Right lobe of liver (tissue), 4 donors: ENCODE measurements around the gene WDFY2.

Source experiments
- CTCF ChIP-seq, 4 donors: fragments of 200-600 bp in 3 of 4; fragments of 450-650 bp in 1 of 4; IDR thresholded peaks; one replicate each; pipeline versions ENCODE4 v1.5.1 to v1.8.0; 2016 to 2022; ENCODE audit warnings: antibody characterized with exemption in 4 of 4, mild to moderate bottlenecking in 2 of 4
- POLR2A ChIP-seq: fragments of 450-650 bp; IDR thresholded peaks from one replicate; pipeline ENCODE4 v1.6.1; 2017; ENCODE audit warnings: antibody characterized with exemption, mild to moderate bottlenecking
- donor health status: DM: no; HTN: no; CAD: no.
- donor health status: DM: no; HTN: no; CAD: no.
- donor health status: DM: no; HTN: yes; CAD: no.

GRCh38 chr13:51805313-51805712 lies 221.1 kb downstream of the WDFY2 start:
- TF ChIP-seq CTCF (IDR thresholded peaks at IDR 0.05) (no peak), POLR2A (no peak)
